Gastrocnemius medialis (tissue), 4 donors: ENCODE measurements around the gene THSD8. TPM values are rescaled to one million over a fixed set of nuclear protein-coding genes. Genes with fewer than 3 reads are reported as not detected.

ENCODE experiments used
- ATAC-seq, 2 donors: fragments of 150-250 bp; one replicate each; pipeline ENCODE4 v1.9.1; 2016
- DNase-seq, 2 donors: peaks; one replicate each; pipeline ENCODE4 v3.0.0-alpha.2; 2019
- H3K27ac ChIP-seq, 4 donors: fragments of 200-600 bp; sonication (generic); 1 replicate in 1 of 4; 2 replicates in 3 of 4; pipeline ENCODE4 v1.5.1; 2016 to 2018; ENCODE audit warnings: mild to moderate bottlenecking in 2 of 4, moderate library complexity in 1 of 4
- H3K27me3 ChIP-seq, 3 donors: fragments of 200-600 bp; sonication (generic) in 2 of 3; 1 replicate in 1 of 3; 2 replicates in 2 of 3; pipeline versions ENCODE4 v1.5.1 to v1.6.0; 2016 to 2019; ENCODE audit warnings: mild to moderate bottlenecking in 1 of 3, moderate library complexity in 1 of 3
- H3K36me3 ChIP-seq, 2 donors: fragments of 200-600 bp; sonication (generic) in 1 of 2; one replicate each; pipeline ENCODE4 v1.5.1; 2017 to 2018
- H3K4me1 ChIP-seq, 2 donors: fragments of 200-600 bp; sonication (generic) in 1 of 2; one replicate each; pipeline ENCODE4 v1.5.1; 2016 to 2017; ENCODE audit warnings: mild to moderate bottlenecking in 2 of 2
- H3K4me3 ChIP-seq, 4 donors: fragments of 200-600 bp; sonication (generic) in 3 of 4; 1 replicate in 1 of 4; 2 replicates in 3 of 4; pipeline ENCODE4 v1.5.1; 2016 to 2019; ENCODE audit warnings: mild to moderate bottlenecking in 2 of 4
- H3K9me3 ChIP-seq, 3 donors: fragments of 200-600 bp; sonication (generic) in 2 of 3; 1 replicate in 1 of 3; 2 replicates in 2 of 3; pipeline ENCODE4 v1.5.1; 2016 to 2019
- CTCF ChIP-seq, 5 experiments: fragments of 450-650 bp in 3 of 5; fragments of 200-600 bp in 2 of 5; sonication (generic) in 2 of 5; IDR thresholded peaks in 4 of 5; conservative IDR thresholded peaks in 1 of 5; 1 replicate in 4 of 5; 2 replicates in 1 of 5; pipeline ENCODE4 v1.5.1; 2016 to 2019; ENCODE audit warnings: antibody characterized with exemption in 5 of 5, mild to moderate bottlenecking in 3 of 5, moderate library complexity in 3 of 5
- POLR2A ChIP-seq, 2 donors: fragments of 450-650 bp; IDR thresholded peaks; one replicate each; pipeline ENCODE4 v1.6.1; 2017; ENCODE audit warnings: antibody characterized with exemption in 2 of 2, mild to moderate bottlenecking in 2 of 2, moderate library complexity in 2 of 2
- in situ Hi-C, 4 donors: fragments of 200-750 bp; cut with MboI; loops; one replicate each; pipeline versions ENCODE4 v1.15.0 to v1.8.0; 2017; ENCODE audit warnings: low sequenced_read_pairs in 4 of 4
- intact Hi-C: fragments of 100-400 bp; cut with DNase I; formaldehyde crosslinking; loops from one replicate; pipeline ENCODE4 v1.15.1; 2023; ENCODE audit warnings: low total_unique reads
- total RNA-seq, 4 donors: library from RNA; depleted of rRNA; stranded (reverse); fragments of >200 nt; gene quantifications; one replicate each; pipeline versions ENCODE4 v1.1.0 to v1.2.3, GENCODE V29; 2016

THSD8 gene
- not detected for total RNA-seq

GRCh38 chr19:12801466-12802266 is at the start of gene THSD8, which contains the start of gene PRDX2:
TSS of gene THSD8 (plus strand) at chr19:12802069. CDS start at chr19:12802072, 3 bp downstream.
TSS of gene PRDX2 (minus strand) at chr19:12801800. CDS start at chr19:12801261, 539 bp downstream.
- ATAC-seq (peak; percentile 72 to 81), DNase-seq (peak in 1 of 2 donors; percentile 75)
- Histone ChIP-seq H3K4me3 (peak within 1 kb of the TSS; percentile 84 to 90 (median 86)), H3K36me3 (peaks cover 0 to 22% of the 10 kb centered on the region in 2 donors), H3K27me3 (no peaks in the 10 kb centered on the region), H3K27ac (peak within 1 kb of the TSS; percentile 86 to 93 (median 90)), H3K9me3 (no peaks in the 10 kb centered on the region), H3K4me1 (peaks cover 15 to 22% of the 10 kb centered on the region in 2 donors)
- in situ Hi-C loops: no loop called here
- intact Hi-C loops: no loop called here
- no peak for TF ChIP-seq CTCF (IDR thresholded peaks at IDR 0.05 in 4 of 5, conservative IDR thresholded peaks at IDR 0.05 in 1 of 5)
- peak; percentile 78 to 80 for TF ChIP-seq POLR2A (IDR thresholded peaks at IDR 0.05)

GRCh38 chr19:12754465-12755196 is 47.2 kb upstream of the THSD8 start:
- Histone ChIP-seq H3K36me3 (no peaks in the 10 kb centered on the region), H3K27me3 (peaks cover 15 to 18% (median 16%) of the 10 kb centered on the region in 3 donors), H3K9me3 (no peaks in the 10 kb centered on the region), H3K27ac (no peak overlapping the region), H3K4me1 (peaks cover 8 to 11% of the 10 kb centered on the region in 2 donors), H3K4me3 (no peak overlapping the region)
- DNase-seq (no peak), ATAC-seq (no peak)
- TF ChIP-seq CTCF (IDR thresholded peaks at IDR 0.05 in 4 of 5, conservative IDR thresholded peaks at IDR 0.05 in 1 of 5): no peak
- no peak for TF ChIP-seq POLR2A (IDR thresholded peaks at IDR 0.05)
- in situ Hi-C loops (loop anchor here in 1 of 4 donors (5.0 kb wide), 1 partner anchor 93 kb away; no protein-coding TSS in a partner anchor), intact Hi-C loops (loop anchor here (5.0 kb wide), 1 partner anchor 42 kb away; no protein-coding TSS in a partner anchor)

- Histone ChIP-seq H3K36me3 (no peaks in the 10 kb centered on the region), H3K27me3 (peaks cover 5 to 7% (median 7%) of the 10 kb centered on the region in 3 donors), H3K27ac (no peak overlapping the region), H3K4me3 (no peak overlapping the region), H3K4me1 (peaks cover 8% of the 10 kb centered on the region in 2 donors), H3K9me3 (no peaks in the 10 kb centered on the region)
- in situ Hi-C loops: loop anchor here in 1 of 4 donors (5.0 kb wide), 1 partner anchor 91 kb away; no protein-coding TSS in a partner anchor
- no peak for DNase-seq
- TF ChIP-seq CTCF (IDR thresholded peaks at IDR 0.05 in 4 of 5, conservative IDR thresholded peaks at IDR 0.05 in 1 of 5) (no peak), POLR2A (IDR thresholded peaks at IDR 0.05) (no peak)
- no peak for ATAC-seq
- intact Hi-C loops: loop anchor here (5.0 kb wide), 1 partner anchor 44 kb away; no protein-coding TSS in a partner anchor
Measured at GRCh38 chr19:12756150-12756883, 45.6 kb upstream of the THSD8 start.
